SKM-1 treated with dmso at 0.1 percent for 144 hours (cell line): ENCODE measurements around the gene MAN2B1.
"Not testable (repeated sequence)": the region's sequence is repeated elsewhere in the genome, so short reads cannot be mapped to it uniquely, and the experiment has no call there.

Experiments used
- DNase-seq: peaks from one replicate; lab custom pipeline; 2025; ENCODE audit not compliant: unreplicated experiment; lab: John Stamatoyannopoulos, UW

MAN2B1 gene

GRCh38 chr19:12664406-12665280 is 1.9 kb downstream of the MAN2B1 start:
- no peak for DNase-seq

- no peak for DNase-seq
Observed at GRCh38 chr19:12660980-12661379, 5.6 kb downstream of the MAN2B1 start.

- no peak for DNase-seq
Observed at GRCh38 chr19:12657966-12658365, 8.6 kb downstream of the MAN2B1 start.

GRCh38 chr19:12656899-12657571 is 9.5 kb downstream of the MAN2B1 start:
- no peak for DNase-seq

GRCh38 chr19:12655546-12655945 is 11.0 kb downstream of the MAN2B1 start:
- DNase-seq: no peak

- no peak for DNase-seq
Observed at GRCh38 chr19:12652219-12652618, 14.3 kb downstream of the MAN2B1 start.

GRCh38 chr19:12649941-12650340 is 16.6 kb downstream of the MAN2B1 start:
- no peak for DNase-seq

GRCh38 chr19:12648088-12648487 is 18.5 kb downstream of the MAN2B1 start:
- no peak for DNase-seq

- DNase-seq: no peak
Observed at GRCh38 chr19:12647490-12648071, 19.0 kb downstream of the MAN2B1 start.

GRCh38 chr19:12647047-12647446 is 19.5 kb downstream of the MAN2B1 start:
- no peak for DNase-seq

- DNase-seq: no peak
Observed at GRCh38 chr19:12646551-12646950, 20.0 kb downstream of the MAN2B1 start.

- DNase-seq: not testable (repeated sequence)
Observed at GRCh38 chr19:12643716-12644115, 22.8 kb downstream of the MAN2B1 start.

- DNase-seq: no peak
Observed at GRCh38 chr19:12642506-12642905, 24.0 kb downstream of the MAN2B1 start.

GRCh38 chr19:12641456-12641855 is 25.1 kb downstream of the MAN2B1 start:
- DNase-seq: no peak

GRCh38 chr19:12639901-12640613 is 26.5 kb downstream of the MAN2B1 start:
- peak; percentile 81 for DNase-seq

GRCh38 chr19:12638611-12639182 is 27.8 kb downstream of the MAN2B1 start:
- no peak for DNase-seq

GRCh38 chr19:12636631-12637030 is 29.9 kb downstream of the MAN2B1 start:
- no peak for DNase-seq

- DNase-seq: no peak
Observed at GRCh38 chr19:12629215-12629614, 37.3 kb downstream of the MAN2B1 start.

GRCh38 chr19:12628040-12629022 is 38.2 kb downstream of the MAN2B1 start:
- no peak for DNase-seq

- no peak for DNase-seq
Observed at GRCh38 chr19:12626958-12627357, 39.6 kb downstream of the MAN2B1 start.
